ENCODE results near the gene NPM3.
"Not testable (repeated sequence)": the region's sequence is repeated elsewhere in the genome, so short reads cannot be mapped to it uniquely, and the experiment has no call there.

Gene NPM3

DNA sequence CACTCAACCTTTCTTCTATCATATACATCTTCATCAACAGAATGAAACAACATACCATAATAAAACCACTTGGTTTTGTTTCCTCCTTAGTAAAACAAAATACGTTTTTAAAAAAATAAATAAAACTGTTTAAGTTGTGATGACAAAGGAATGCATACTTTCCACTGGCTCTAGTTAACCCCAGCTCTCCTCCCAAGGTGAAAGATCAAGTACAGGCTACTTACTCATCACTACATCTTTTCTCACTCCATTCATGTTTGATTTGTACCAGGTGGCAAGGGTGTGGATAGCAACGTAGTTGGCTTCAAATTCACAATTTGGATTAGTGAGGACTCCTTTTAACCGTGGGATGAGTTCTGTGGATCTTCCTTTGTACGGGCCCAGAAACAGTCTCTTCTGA, 20.3 kb upstream of the NPM3 start:
- no peak for DNase-seq

DNA sequence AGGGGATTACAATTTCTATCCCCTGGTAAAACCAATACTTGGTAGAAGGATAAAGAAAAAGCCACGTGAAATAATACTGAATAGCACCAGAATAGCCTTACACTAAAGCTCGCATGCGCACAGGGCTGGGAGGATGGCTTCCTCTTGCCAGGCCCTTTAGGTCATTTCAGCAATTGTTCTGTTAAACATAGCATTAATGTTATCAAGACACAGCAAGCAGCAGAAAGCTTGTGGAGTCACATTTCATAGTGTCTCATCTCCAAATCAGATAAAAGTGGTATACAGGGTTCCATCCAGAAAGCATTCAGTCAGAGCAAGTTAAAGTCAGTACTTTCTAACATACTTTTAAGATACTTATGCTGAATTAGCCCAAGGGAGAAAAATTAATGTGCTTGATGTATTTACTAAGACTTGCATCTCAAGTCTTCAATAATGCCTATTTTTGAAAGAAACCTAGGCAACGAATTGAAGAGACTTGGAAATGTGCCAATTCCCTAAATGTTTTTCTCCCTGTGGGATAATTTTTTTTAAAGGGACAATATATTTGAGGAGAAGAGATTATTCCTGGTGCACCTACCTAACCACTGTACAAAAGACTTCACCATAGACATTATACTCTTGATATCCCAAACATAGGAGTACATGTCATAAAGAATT, 14.3 kb upstream of the NPM3 start:
- DNase-seq: no peak

DNA sequence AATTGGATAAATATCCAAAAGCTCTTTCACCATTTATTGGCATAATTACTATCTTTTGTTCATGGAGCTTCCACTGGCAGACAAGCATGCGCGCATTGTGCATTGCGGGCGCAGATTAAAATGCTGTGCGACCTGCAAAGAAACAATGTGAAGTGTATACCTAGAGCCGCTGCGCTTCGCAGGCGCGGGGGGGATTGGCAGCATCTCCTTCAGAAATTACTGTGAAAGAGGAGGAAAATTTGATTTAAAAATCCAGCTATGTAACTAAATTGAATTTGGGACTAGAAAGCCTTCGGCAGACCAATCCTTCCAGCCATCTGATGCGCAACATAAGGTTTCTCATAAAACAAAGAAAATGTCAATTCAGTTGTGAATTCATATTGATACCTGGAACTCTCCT, 10.3 kb upstream of the NPM3 start:
- DNase-seq: no peak

GRCh38 chr10:101789686-101790085, 6.4 kb upstream of the NPM3 start:
- DNase-seq: no peak

- DNase-seq: not testable (repeated sequence)
Observed at GRCh38 chr10:101789231-101789630, 6.0 kb upstream of the NPM3 start.

DNA sequence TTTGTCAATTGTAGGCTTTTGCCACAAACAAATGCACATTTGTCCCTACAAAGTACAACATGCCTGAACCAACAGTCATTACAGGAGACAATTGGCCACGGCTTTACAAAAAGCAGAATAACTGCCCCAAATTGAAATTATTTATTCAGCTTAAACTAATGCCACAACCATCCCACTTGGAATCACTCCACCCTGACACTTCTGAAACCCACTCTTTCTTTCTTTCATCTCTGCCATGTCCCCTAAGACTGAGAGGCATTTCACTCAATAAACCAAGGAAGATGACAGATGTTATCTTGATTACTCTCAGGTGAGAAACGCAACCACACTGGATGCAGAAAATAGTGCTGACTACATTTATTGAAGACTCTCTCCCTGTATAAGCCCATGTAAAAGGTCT, 2.6 kb upstream of the NPM3 start:
- DNase-seq: no peak

DNA sequence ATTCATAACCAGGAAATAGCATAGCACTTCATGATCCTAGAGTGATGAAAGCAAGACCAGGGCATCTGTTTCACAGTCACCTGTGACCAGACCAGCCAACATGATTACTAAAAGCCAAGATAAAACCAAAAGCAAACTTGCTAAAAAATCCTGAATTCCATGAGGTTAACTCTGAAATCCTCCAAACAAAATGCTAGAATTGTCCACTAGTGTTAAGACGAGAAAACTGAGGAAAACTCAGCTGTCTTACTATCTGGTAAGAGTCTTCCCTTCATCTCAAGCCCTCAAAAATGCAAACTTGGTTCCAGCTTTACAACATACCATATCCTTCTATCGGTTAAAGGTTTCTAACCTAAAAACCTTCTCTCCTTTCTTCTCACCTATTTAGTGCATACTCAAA, 1.3 kb upstream of the NPM3 start:
- DNase-seq: no peak

- no peak for DNase-seq
Observed at GRCh38 chr10:101783736-101784118, 481 bp upstream of the NPM3 start.

- DNase-seq: no peak
Observed at GRCh38 chr10:101781984-101782810, 1.0 kb downstream of the NPM3 start.

DNA sequence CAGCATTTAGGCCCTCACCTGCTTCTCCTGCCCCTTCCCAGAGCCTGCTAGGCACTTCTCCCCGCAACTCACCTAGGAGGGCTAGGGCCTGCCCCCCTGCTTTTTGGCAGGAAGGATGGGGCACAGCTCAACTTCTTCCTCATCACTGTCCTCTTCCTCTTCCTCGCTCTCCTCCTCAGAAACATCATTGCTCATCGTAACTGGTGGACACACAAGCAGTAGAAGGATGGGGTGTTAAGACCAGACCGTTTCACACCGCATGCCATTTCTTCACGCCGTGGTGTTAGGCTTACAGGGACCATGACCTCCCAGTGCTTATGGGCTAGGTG, 1.6 kb downstream of the NPM3 start:
- no peak for DNase-seq

- peak; percentile 84 for DNase-seq
Observed at GRCh38 chr10:101780818-101781654, 2.2 kb downstream of the NPM3 start.

DNA sequence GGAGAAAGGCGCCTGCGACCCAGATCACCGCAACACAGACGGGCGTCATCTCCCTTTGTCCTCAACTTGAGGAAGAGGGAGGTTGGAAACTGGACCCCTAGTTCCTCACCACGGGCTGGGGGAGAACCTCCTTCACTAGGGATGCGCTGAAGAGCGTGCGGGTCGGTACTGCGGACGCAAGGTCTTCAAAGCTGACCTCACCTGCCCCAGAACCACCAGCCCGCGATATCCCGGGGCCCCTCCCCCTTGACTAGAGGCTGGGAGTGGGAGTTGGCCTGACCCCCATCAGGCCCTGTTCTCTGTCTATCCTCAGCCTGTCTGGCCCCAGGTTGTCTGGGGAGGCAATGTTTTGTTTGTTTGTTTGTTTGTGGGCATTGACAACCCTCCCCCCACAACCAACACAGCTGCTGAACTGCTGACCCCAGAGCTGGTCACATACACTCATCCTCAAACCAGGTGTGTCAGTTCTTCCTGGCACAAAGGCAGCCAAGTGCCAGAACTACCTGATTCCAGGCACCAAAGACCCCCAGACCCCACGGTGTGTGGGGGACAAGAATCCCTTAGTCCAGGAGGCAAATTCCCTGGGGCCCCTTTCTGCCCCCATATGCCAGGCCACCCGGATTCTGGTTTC, 2.9 kb downstream of the NPM3 start:
- DNase-seq: no peak

- peak; percentile 92 for DNase-seq
Observed at GRCh38 chr10:101779544-101780186, 3.6 kb downstream of the NPM3 start.

DNA sequence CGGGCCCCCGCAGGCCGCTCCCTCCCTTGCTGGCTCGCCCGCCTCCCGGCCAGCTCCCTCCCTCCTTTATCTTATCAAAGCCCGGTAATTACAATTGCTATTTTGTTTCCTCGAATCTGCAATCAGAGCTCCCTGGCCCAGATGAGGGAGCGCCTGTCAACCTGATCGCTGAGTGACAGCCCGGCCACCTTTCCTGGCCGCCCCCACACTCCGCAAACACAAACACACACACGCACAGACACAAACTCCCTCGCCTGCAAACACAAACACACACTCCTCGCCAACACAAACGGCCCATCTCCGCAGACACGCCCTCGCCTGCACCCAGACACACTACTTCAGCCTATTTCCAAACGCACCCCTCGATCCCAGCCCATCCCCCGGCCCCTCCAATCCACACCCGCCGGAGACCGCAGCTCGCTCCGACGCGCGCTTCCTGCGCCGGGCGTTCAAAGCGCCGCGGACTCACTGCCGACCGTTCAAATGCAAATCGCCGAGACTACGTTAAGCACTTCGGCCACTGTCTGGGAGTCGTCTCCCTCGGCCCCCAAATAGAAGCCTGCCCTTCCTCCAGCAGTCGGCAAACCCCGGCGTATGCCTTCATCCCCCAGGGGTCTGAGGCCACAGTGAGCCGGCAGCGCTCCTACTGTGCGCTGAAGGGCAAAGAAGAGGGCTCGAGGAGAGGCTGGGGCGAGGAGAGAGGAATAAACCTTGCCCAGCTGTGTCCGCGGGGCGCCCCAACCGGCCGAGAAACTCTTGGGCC, 4.3 kb downstream of the NPM3 start:
- no peak for DNase-seq

DNA sequence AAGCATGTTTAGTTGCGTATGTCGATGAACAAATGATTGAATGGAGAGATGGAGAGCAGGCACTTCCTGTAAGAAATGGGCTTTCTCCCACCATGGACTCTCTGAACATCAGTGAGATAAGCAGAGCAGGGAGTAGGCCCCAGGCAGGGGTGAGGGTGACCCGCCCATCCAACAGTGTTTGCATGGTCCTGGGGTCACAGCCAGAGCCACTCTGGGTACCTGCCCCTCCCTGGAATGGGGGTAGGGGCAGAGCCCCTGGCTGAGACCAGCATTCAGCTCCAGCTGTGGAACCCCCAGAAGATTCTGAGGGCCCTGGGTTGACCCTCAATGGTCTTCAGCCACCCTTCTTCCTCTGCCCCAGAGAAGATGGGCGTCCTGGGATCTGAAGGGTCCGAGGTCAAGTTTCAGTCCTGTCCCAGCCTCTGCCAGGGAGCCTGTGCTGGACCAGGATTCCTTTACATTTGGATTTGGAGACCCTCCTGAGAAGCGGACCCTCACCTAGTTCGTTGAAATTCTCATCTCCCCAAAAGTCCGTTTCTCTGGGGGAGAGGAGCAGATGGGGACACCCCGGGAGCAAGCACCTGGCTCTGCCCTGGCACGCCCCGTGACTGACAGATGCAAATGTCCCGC, 5.0 kb downstream of the NPM3 start:
- DNase-seq: no peak

DNA sequence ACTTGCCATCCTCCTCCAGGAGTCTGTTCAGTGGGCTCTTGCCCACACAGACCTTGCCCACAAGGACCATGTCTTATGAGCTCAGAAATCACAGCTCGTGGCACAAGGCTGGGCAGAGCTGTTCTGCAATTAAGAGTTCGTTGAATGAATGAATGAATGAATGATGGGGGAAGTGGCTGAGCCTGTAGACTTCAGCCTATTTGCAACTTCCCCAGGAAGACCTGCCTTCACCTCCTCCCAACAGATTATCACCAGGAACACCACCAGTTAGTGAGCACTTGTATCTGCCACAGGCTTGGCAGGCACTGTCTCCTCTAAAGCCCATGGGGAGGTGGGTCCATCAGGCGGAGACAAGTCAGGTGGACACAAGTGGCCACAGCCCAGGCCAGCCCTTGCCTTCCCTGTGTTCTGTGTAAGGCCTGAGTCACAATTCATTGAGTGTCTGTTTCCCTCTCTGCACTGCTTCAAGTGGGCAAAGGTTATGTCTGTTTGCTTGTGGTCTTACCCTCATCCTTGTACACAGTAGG, 5.6 kb downstream of the NPM3 start:
- no peak for DNase-seq

GRCh38 chr10:101776161-101776817, 7.0 kb downstream of the NPM3 start:
- DNase-seq: no peak

DNA sequence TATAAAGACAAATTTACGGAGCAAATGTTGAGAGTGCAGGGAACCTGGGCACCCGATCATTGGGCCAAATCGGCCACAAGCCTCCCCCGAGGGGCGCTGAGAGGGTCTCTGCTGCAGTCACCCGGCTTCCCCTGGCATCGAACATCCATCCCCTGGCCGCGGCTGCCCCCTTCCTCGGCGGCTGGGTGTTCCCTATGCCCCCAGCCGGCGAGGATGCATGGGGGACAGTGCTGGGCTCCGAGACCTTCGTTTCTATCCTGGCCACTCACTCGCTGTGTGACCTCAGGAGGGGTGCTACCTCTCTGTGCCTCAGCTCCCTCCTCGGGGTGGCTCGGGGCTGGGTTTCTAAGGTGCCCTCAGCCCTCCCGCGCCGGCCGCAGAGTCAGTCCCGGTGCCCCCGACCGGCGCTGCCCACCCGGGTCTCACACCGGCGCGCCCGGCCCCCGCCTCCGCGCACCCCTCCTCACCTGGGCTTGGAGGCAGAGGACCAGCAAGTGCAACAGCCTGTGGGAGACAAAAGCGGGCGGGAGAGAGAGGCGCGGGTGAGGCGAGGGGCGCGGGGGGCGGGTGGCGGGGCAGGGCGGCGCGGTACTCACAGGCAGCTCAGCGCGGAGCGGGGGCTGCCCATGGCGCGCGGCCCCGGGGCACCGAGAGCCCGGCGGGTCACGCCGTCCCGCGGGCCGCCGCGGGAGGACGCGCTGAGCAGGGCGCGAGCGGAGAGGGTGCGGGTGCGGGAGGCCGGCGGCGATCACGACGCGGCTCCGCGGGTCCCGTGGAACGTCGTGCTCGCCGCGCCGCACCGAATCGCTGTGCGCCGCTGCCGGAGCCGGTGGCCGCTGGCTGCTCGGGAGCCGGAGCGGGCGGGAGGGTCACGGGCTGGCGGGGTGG, 7.7 kb downstream of the NPM3 start, which contains the start of gene FGF8:
Gene FGF8 (minus strand): TSS at position 842 of the 888 bp plus-strand sequence. CDS start 214 bp downstream, at position 628.
- DNase-seq: no peak

DNA sequence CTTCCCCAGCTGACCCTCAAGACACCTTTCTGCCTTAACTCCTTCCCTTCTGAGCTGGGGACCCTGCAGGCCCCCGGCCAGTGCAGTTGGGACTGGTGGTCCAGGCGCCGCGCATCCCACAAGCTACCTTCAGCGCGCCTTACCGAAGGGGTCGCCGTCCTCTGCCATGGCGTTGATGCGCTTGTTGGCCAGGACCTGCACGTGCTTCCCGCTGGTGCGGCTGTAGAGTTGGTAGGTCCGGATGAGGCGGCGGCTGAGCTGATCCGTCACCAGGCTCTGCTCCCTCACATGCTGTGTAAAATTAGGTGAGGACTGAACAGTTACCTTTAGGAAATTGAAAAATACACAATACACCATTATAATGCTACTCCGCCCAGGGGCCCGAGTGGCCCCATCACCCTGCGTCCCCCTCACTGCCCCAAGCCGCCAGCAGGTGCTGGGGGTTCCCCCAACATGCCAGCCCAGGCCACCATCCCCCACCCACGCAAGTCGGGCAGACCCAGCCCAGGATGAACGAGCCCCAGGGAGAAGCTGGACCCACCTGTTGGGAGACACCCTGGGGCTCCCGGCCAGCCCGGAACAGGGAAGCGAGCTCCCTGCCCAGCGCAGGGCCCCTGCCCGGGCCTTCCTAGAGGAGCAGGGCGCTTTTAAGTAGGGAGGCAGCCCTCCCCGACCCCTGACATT, 8.5 kb downstream of the NPM3 start:
- DNase-seq: no peak

All from activated CD4-positive, alpha-beta T cell treated with anti-CD3 and anti-CD28 coated beads for 48 hours (primary cell).